H1 (cell line): ENCODE results near the gene F10. TPM values are rescaled to one million over a fixed set of nuclear protein-coding genes. Genes with fewer than 3 reads are reported as not detected.
A peak's percentile ranks its signal among the peaks of the same experiment; 100 is the strongest.
"Not testable (repeated sequence)": the region's sequence is repeated elsewhere in the genome, so short reads cannot be mapped to it uniquely, and the experiment has no call there.

ENCODE experiments used
- CTCF ChIA-PET: fragments of 300-600 bp; sonication (Branson Sonifier 250); formaldehyde crosslinking; loops from one replicate; lab custom pipeline; 2021; ENCODE audit not compliant: partially characterized antibody; lab: Charles Lee
- POLR2A ChIA-PET: fragments of 300-600 bp; sonication (Branson Sonifier 250); formaldehyde crosslinking; loops from one replicate; lab custom pipeline; 2021; ENCODE audit warnings: inconsistent platforms; ENCODE audit not compliant: partially characterized antibody; lab: Charles Lee
- DNase-seq, 2 experiments: peaks; one replicate each; pipeline versions ENCODE4 v3.0.0 to v3.0.0-alpha.2; 2010 to 2022; ENCODE audit warnings: low spot score in 2 of 2, low read depth in 1 of 2, mixed read lengths in 1 of 2
- FAIRE-seq: peaks from 2 replicates; lab custom pipeline; 2011; peaks lifted over from hg19 to GRCh38; lab: Jason Lieb, UNC
- H2AFZ ChIP-seq: 2 replicates; pipeline ENCODE4 v1.8.1; 2012; ENCODE audit warnings: low read length, inconsistent platforms
- H2AK5ac ChIP-seq: 2 replicates; pipeline ENCODE4 v1.6.1; 2013; ENCODE audit warnings: low read depth, low read length
- H2BK120ac ChIP-seq: replicated peaks from 2 replicates; pipeline ENCODE3; 2013; ENCODE audit warnings: low read depth, low read length, inconsistent platforms
- H2BK12ac ChIP-seq: 2 replicates; pipeline ENCODE4 v1.6.1; 2013; ENCODE audit warnings: low read depth, low read length
- H2BK15ac ChIP-seq: 2 replicates; pipeline ENCODE4 v1.6.1; 2013; ENCODE audit warnings: low read length
- H2BK20ac ChIP-seq: 2 replicates; pipeline ENCODE4 v1.6.1; 2013; ENCODE audit warnings: low read length
- H2BK5ac ChIP-seq: 2 replicates; pipeline ENCODE4 v1.6.1; 2013; ENCODE audit warnings: low read depth, low read length
- H3K14ac ChIP-seq: 2 replicates; pipeline ENCODE4 v1.6.1; 2013; ENCODE audit warnings: inconsistent platforms; ENCODE audit not compliant: insufficient read length
- H3K18ac ChIP-seq: 2 replicates; pipeline ENCODE4 v1.6.1; 2013; ENCODE audit warnings: low read length; ENCODE audit errors: extremely low read depth
- H3K23ac ChIP-seq: 2 replicates; pipeline ENCODE4 v1.6.1; 2013; ENCODE audit warnings: inconsistent platforms; ENCODE audit not compliant: insufficient read length
- H3K23me2 ChIP-seq: 2 replicates; pipeline ENCODE4 v1.6.1; 2013; ENCODE audit warnings: low read depth, low read length
- H3K27ac ChIP-seq: 2 replicates; pipeline ENCODE4 v1.6.1; 2011; ENCODE audit warnings: low read depth, low read length, inconsistent platforms
- H3K27me3 ChIP-seq, 4 experiments: replicated peaks in 1 of 4; 1 replicate in 1 of 4; 2 replicates in 3 of 4; pipeline versions ENCODE4 v1.6.1 to v1.8.1; 2011 to 2013; ENCODE audit warnings: low read length in 3 of 4, mild to moderate bottlenecking in 3 of 4, inconsistent platforms in 2 of 4, mixed read lengths in 2 of 4, moderate library complexity in 1 of 4; ENCODE audit not compliant: control insufficient read depth in 3 of 4, insufficient read depth in 3 of 4; ENCODE audit errors: extremely low read depth in 1 of 4
- H3K36me3 ChIP-seq, 4 experiments: 2 replicates each; pipeline versions ENCODE4 v1.6.1 to v1.8.1; 2011 to 2013; ENCODE audit warnings: mild to moderate bottlenecking in 4 of 4, low read length in 3 of 4, moderate library complexity in 2 of 4, control low read depth in 1 of 4, inconsistent platforms in 1 of 4; ENCODE audit not compliant: insufficient read depth in 4 of 4, control insufficient read depth in 2 of 4
- H3K4ac ChIP-seq: replicated peaks from 2 replicates; pipeline ENCODE3; 2013; ENCODE audit warnings: low read length, low read depth, mixed read lengths, inconsistent platforms; ENCODE audit not compliant: insufficient read length
- H3K4me1 ChIP-seq, 4 experiments: replicated peaks in 1 of 4; 1 replicate in 1 of 4; 2 replicates in 3 of 4; pipeline versions ENCODE4 v1.6.1 to v1.8.1; 2011 to 2013; ENCODE audit warnings: low read length in 3 of 4, inconsistent platforms in 2 of 4, mixed read lengths in 1 of 4; ENCODE audit not compliant: insufficient read depth in 4 of 4, control insufficient read depth in 3 of 4
- H3K4me2 ChIP-seq, 2 experiments: 2 replicates each; pipeline versions ENCODE4 v1.6.1 to v1.8.1; 2011 to 2013; ENCODE audit warnings: low read depth in 2 of 2, low read length in 2 of 2, control low read depth in 1 of 2, inconsistent platforms in 1 of 2, mild to moderate bottlenecking in 1 of 2; ENCODE audit not compliant: insufficient read depth in 1 of 2
- H3K4me3 ChIP-seq, 4 experiments: fragments of 200-600, 300-600 bp in 1 of 4; sonication (generic), shearing (Covaris generic), sonication (Bioruptor Twin) in 1 of 4; 2 replicates each; pipeline versions ENCODE4 v1.5.1 to v1.8.1; 2011 to 2016; ENCODE audit warnings: low read length in 4 of 4, low read depth in 3 of 4, control low read depth in 2 of 4, inconsistent platforms in 2 of 4, mild to moderate bottlenecking in 2 of 4, mixed read lengths in 1 of 4, moderate library complexity in 1 of 4; ENCODE audit not compliant: insufficient read depth in 2 of 4; ENCODE audit errors: extremely low read depth in 1 of 4
- H3K56ac ChIP-seq: replicated peaks from 2 replicates; pipeline ENCODE3; 2013; ENCODE audit warnings: low read depth, mild to moderate bottlenecking, mixed read lengths, low read length, inconsistent platforms; ENCODE audit not compliant: insufficient read length
- H3K79me1 ChIP-seq: 2 replicates; pipeline ENCODE4 v1.6.1; 2013; ENCODE audit warnings: low read depth, low read length, control low read depth
- H3K79me2 ChIP-seq, 2 experiments: 2 replicates each; pipeline versions ENCODE4 v1.6.1 to v1.8.1; 2012 to 2013; ENCODE audit warnings: low read length in 2 of 2, mild to moderate bottlenecking in 2 of 2, inconsistent platforms in 1 of 2; ENCODE audit not compliant: insufficient read depth in 2 of 2, control insufficient read depth in 1 of 2
- H3K9ac ChIP-seq, 4 experiments: replicated peaks in 1 of 4; 1 replicate in 1 of 4; 2 replicates in 3 of 4; pipeline versions ENCODE4 v1.6.1 to v1.8.1; 2011 to 2013; ENCODE audit warnings: low read depth in 3 of 4, low read length in 3 of 4, control low read depth in 2 of 4, mild to moderate bottlenecking in 2 of 4, moderate library complexity in 2 of 4, inconsistent platforms in 1 of 4; ENCODE audit errors: extremely low read depth in 1 of 4
- H3K9me3 ChIP-seq, 2 experiments: 2 replicates each; pipeline versions ENCODE4 v1.6.1 to v1.8.1; 2012 to 2013; ENCODE audit warnings: mild to moderate bottlenecking in 2 of 2, moderate library complexity in 2 of 2, control low read depth in 1 of 2, inconsistent platforms in 1 of 2, low read depth in 1 of 2, low read length in 1 of 2, mixed read lengths in 1 of 2; ENCODE audit not compliant: insufficient read depth in 2 of 2
- H4K20me1 ChIP-seq, 2 experiments: replicated peaks in 1 of 2; 2 replicates each; pipeline versions ENCODE3 to v1.8.1; 2011 to 2013; ENCODE audit warnings: inconsistent platforms in 2 of 2, low read length in 2 of 2, mild to moderate bottlenecking in 1 of 2; ENCODE audit not compliant: insufficient read depth in 2 of 2, control insufficient read depth in 1 of 2
- H4K5ac ChIP-seq: 2 replicates; pipeline ENCODE4 v1.6.1; 2013; ENCODE audit warnings: low read length, low read depth, mixed read lengths, inconsistent platforms; ENCODE audit not compliant: insufficient read length
- H4K8ac ChIP-seq: 2 replicates; pipeline ENCODE4 v1.8.0; 2013; ENCODE audit warnings: mild to moderate bottlenecking, moderate library complexity, low read length, inconsistent platforms; ENCODE audit not compliant: insufficient read depth; ENCODE audit errors: extremely low read depth
- H4K91ac ChIP-seq: replicated peaks from 2 replicates; pipeline ENCODE3; 2013; ENCODE audit warnings: low read length, mixed read lengths, inconsistent platforms; ENCODE audit not compliant: insufficient read length
- ASH2L ChIP-seq: fragments of 200-600, 300-600 bp; sonication (generic); IDR thresholded peaks from one replicate; pipeline ENCODE4 v1.7.1; 2017; ENCODE audit warnings: low read length
- CTCF ChIP-seq, 3 experiments: IDR thresholded peaks; 1 replicate in 2 of 3; 2 replicates in 1 of 3; pipeline versions ENCODE4 v1.5.1 to v1.6.1; 2011; ENCODE audit warnings: low read length in 3 of 3, mild to moderate bottlenecking in 3 of 3, inconsistent platforms in 2 of 3, low read depth in 1 of 3, moderate library complexity in 1 of 3; ENCODE audit not compliant: insufficient read depth in 1 of 3; ENCODE audit errors: control extremely low read depth in 1 of 3
- WGBS, 2 experiments: shearing (Covaris generic) in 1 of 2; methylation state at CpG; one replicate each; pipeline versions ENCODE4 v1.1.6 to v1.1.7; 2013 to 2015; ENCODE audit warnings: low lambda C conversion rate in 2 of 2, mixed read lengths in 2 of 2, inconsistent platforms in 1 of 2, low coverage in 1 of 2, missing lambda C conversion rate in 1 of 2; ENCODE audit not compliant: insufficient replicate concordance in 2 of 2, insufficient coverage in 1 of 2, insufficient read length in 1 of 2; ENCODE audit errors: extremely low coverage in 1 of 2, missing lambda C conversion rate in 1 of 2; 5-methylcytosine and 5-hydroxymethylcytosine counted together
- polyA plus RNA-seq, 7 experiments: library from polyadenylated mRNA; depleted of rRNA in 3 of 7; stranded (reverse) in 5 of 7; unstranded in 2 of 7; fragments of >200 nt in 5 of 7; fragments of 200-250 nt in 2 of 7; gene quantifications; 1 replicate in 5 of 7; 2 replicates in 1 of 7; 4 replicates in 1 of 7; pipeline versions ENCODE4 v1.2.1 to v1.2.3, GENCODE V29; 2011 to 2013; ENCODE audit warnings: missing spikeins in 2 of 7, mixed read lengths in 2 of 7
- total RNA-seq: library from RNA; stranded (reverse); fragmentation: NEBNext Ultra II Directional; extraction: Animal tissue kit (Norgen Biotek cat#: 25700); gene quantifications from 2 replicates; pipeline ENCODE4 v1.2.1, GENCODE V29; 2021

F10 gene
- total and polyA plus RNA-seq, 2 of the 8 experiments (the other 6 are each of a cell fraction or from before 2014, with no cell fraction given), result 2.0 to 4.2 TPM

- TF ChIP-seq CTCF (IDR thresholded peaks at IDR 0.05; ENCODE audit: control extremely low read depth in 1 of 3, insufficient read depth in 1 of 3, low read depth in 1 of 3, low read length in 3 of 3) (no peak), ASH2L (no peak)
Measured at GRCh38 chr13:113099142-113099541, 23.5 kb upstream of the F10 start (continued).

GRCh38 chr13:113102302-113102701, 20.3 kb upstream of the F10 start:
- H4K5ac ChIP-seq, H3K9ac ChIP-seq, H4K91ac ChIP-seq, H3K23me2 ChIP-seq, H3K4me2 ChIP-seq, H2AFZ ChIP-seq, H2BK12ac ChIP-seq, H3K18ac ChIP-seq, H3K23ac ChIP-seq, H3K4ac ChIP-seq, H2BK15ac ChIP-seq, H3K56ac ChIP-seq, H4K8ac ChIP-seq, H3K27ac ChIP-seq, DNase-seq, H2BK5ac ChIP-seq, FAIRE-seq, H3K79me1 ChIP-seq, H3K4me3 ChIP-seq, H3K79me2 ChIP-seq, H3K36me3 ChIP-seq, H4K20me1 ChIP-seq, H3K27me3 ChIP-seq, H2BK120ac ChIP-seq, H2BK20ac ChIP-seq, H3K14ac ChIP-seq, H3K9me3 ChIP-seq: not testable (repeated sequence)
- WGBS, 2 experiments, result 84% methylated on average over 8 of the region's 10 CpGs; no CpG with 5 or more reads in 1 of the 2 experiments
- ChIA-PET POLR2A (interaction anchor here (1.3 kb wide), 1 partner anchor 9 kb away, joined by 5 read pairs; no protein-coding TSS in a partner anchor), CTCF (interaction anchor here (0.8 to 3.3 kb wide), 5 partner anchors 13 to 73 kb away, joined by 3 to 14 read pairs (median 5); no protein-coding TSS in a partner anchor)
- Histone ChIP-seq H2AK5ac (0 out of 2 replicates have a peak overlapping the region, but pooled peaks have one; percentile 9), H3K4me1 (peaks cover 0 to 10% (median 6%) of the 10 kb centered on the region in 4 experiments; a peak in 6 of 7 replicates)
